Astrocyte (in vitro differentiated cells and primary cell): ENCODE data around the gene GAPVD1. TPM values are rescaled to one million over a fixed set of nuclear protein-coding genes. Genes with fewer than 3 reads are reported as not detected.

Experiments used
- DNase-seq: peaks from one replicate; pipeline ENCODE4 v3.0.0-alpha.2; 2010; ENCODE audit warnings: low read depth
- FAIRE-seq: peaks from 2 replicates; lab custom pipeline; 2011; peaks lifted over from hg19 to GRCh38; lab: Jason Lieb, UNC
- H2AFZ ChIP-seq: 2 replicates; pipeline ENCODE4 v1.6.0; 2012; ENCODE audit warnings: low read depth, low read length, inconsistent platforms
- H3K27ac ChIP-seq: 2 replicates; pipeline ENCODE4 v1.5.1; 2011; ENCODE audit warnings: low read depth, low read length, inconsistent platforms
- H3K27me3 ChIP-seq: 2 replicates; pipeline ENCODE4 v1.6.0; 2011; ENCODE audit warnings: low read length, inconsistent platforms; ENCODE audit not compliant: insufficient read depth
- H3K36me3 ChIP-seq: 2 replicates; pipeline ENCODE4 v1.5.1; 2011; ENCODE audit warnings: low read length, inconsistent platforms; ENCODE audit not compliant: insufficient read depth
- H3K4me1 ChIP-seq: 2 replicates; pipeline ENCODE4 v1.5.1; 2011; ENCODE audit warnings: low read length, inconsistent platforms; ENCODE audit not compliant: insufficient read depth
- H3K4me2 ChIP-seq: 2 replicates; pipeline ENCODE4 v1.6.0; 2012; ENCODE audit warnings: low read length, inconsistent platforms
- H3K4me3 ChIP-seq: 2 replicates; pipeline ENCODE4 v1.5.1; 2011; ENCODE audit warnings: low read depth, mild to moderate bottlenecking, low read length, inconsistent platforms; ENCODE audit not compliant: insufficient read depth
- H3K79me2 ChIP-seq: 2 replicates; pipeline ENCODE4 v1.6.0; 2012; ENCODE audit warnings: mild to moderate bottlenecking, low read length, inconsistent platforms; ENCODE audit not compliant: insufficient read depth
- H3K9ac ChIP-seq: 2 replicates; pipeline ENCODE4 v1.6.0; 2012; ENCODE audit warnings: mild to moderate bottlenecking, low read length, inconsistent platforms
- H3K9me3 ChIP-seq: 2 replicates; pipeline ENCODE4 v1.5.1; 2012; ENCODE audit warnings: low read depth, mild to moderate bottlenecking, low read length, inconsistent platforms; ENCODE audit not compliant: insufficient read depth
- H4K20me1 ChIP-seq: 2 replicates; pipeline ENCODE4 v1.6.0; 2012; ENCODE audit warnings: low read length, inconsistent platforms; ENCODE audit not compliant: insufficient read depth
- H3K27ac Mint-ChIP-seq: one replicate; pipeline ENCODE4 v1.8.0; 2021; ENCODE audit warnings: mild to moderate bottlenecking, mixed read lengths; ENCODE audit not compliant: unreplicated experiment
- H3K27me3 Mint-ChIP-seq: one replicate; pipeline ENCODE4 v1.8.0; 2021; ENCODE audit warnings: low read depth, mixed read lengths; ENCODE audit not compliant: unreplicated experiment
- H3K36me3 Mint-ChIP-seq: one replicate; pipeline ENCODE4 v1.8.0; 2021; ENCODE audit warnings: low read depth, mixed read lengths; ENCODE audit not compliant: unreplicated experiment
- H3K4me1 Mint-ChIP-seq: one replicate; pipeline ENCODE4 v1.8.0; 2021; ENCODE audit warnings: low read depth, mixed read lengths; ENCODE audit not compliant: unreplicated experiment
- H3K4me3 Mint-ChIP-seq: one replicate; pipeline ENCODE4 v1.8.0; 2021; ENCODE audit warnings: mild to moderate bottlenecking, moderate library complexity, mixed read lengths; ENCODE audit not compliant: unreplicated experiment
- H3K9me3 Mint-ChIP-seq: one replicate; pipeline ENCODE4 v1.8.0; 2021; ENCODE audit warnings: mild to moderate bottlenecking, mixed read lengths; ENCODE audit not compliant: unreplicated experiment
- CTCF ChIP-seq: IDR thresholded peaks from 2 replicates; pipeline ENCODE4 v1.5.1; 2011; ENCODE audit warnings: low read depth, mild to moderate bottlenecking, inconsistent platforms, low read length, moderate library complexity; ENCODE audit not compliant: insufficient read depth
- EZH2 ChIP-seq: IDR thresholded peaks from 2 replicates; pipeline ENCODE4 v1.6.1; 2012; ENCODE audit warnings: mild to moderate bottlenecking, low read length, inconsistent platforms; ENCODE audit not compliant: insufficient read depth
- total RNA-seq: library from RNA; stranded (reverse); gene quantifications from 2 replicates; pipeline ENCODE4 v1.2.1, GENCODE V29; 2021

Gene GAPVD1
- total RNA-seq, 1 donor from 2014 or later = 54.4 TPM

GRCh38 chr9:125341566-125341965 lies 79.9 kb downstream of the GAPVD1 start:
- no peak overlapping the region for H3K4me3 Mint-ChIP-seq
- Histone ChIP-seq H3K4me3 (no peak overlapping the region), H3K79me2 (no peaks in the 10 kb centered on the region), H3K27me3 (no peaks in the 10 kb centered on the region), H3K9me3 (no peaks in the 10 kb centered on the region), H2AFZ (no peak overlapping the region), H3K4me1 (no peaks in the 10 kb centered on the region), H3K4me2 (no peak overlapping the region), H3K36me3 (peaks cover 34% of the 10 kb centered on the region), H3K27ac (no peak overlapping the region), H4K20me1 (no peaks in the 10 kb centered on the region), H3K9ac (no peak overlapping the region)
- no peaks in the 10 kb centered on the region for H3K27me3 Mint-ChIP-seq
- peaks cover 3% of the 10 kb centered on the region for H3K4me1 Mint-ChIP-seq
- H3K27ac Mint-ChIP-seq = no peak overlapping the region
- H3K9me3 Mint-ChIP-seq = no peaks in the 10 kb centered on the region
- peak; percentile 12 for DNase-seq
- H3K36me3 Mint-ChIP-seq = peaks cover 26% of the 10 kb centered on the region
- no peak for TF ChIP-seq EZH2
- TF ChIP-seq CTCF = no peak
- FAIRE-seq = no peak

- Histone ChIP-seq H3K36me3 (peaks cover 36% of the 10 kb centered on the region), H3K4me3 (no peak overlapping the region)
These were observed 82.1 kb downstream of the GAPVD1 start for GRCh38 chr9:125343518-125344275.

More at GRCh38 chr9:125343518-125344275, 82.1 kb downstream of the GAPVD1 start:
- Mint-ChIP-seq H3K36me3 (peaks cover 19% of the 10 kb centered on the region), H3K4me1 (peaks cover 3% of the 10 kb centered on the region), H3K27me3 (no peaks in the 10 kb centered on the region), H3K4me3 (no peak overlapping the region), H3K27ac (no peak overlapping the region), H3K9me3 (no peaks in the 10 kb centered on the region)
- no peaks in the 10 kb centered on the region for H4K20me1 ChIP-seq
- no peaks in the 10 kb centered on the region for H3K27me3 ChIP-seq
- H3K79me2 ChIP-seq = no peaks in the 10 kb centered on the region
- FAIRE-seq (no peak), DNase-seq (peak; percentile 63)
- H3K4me2 ChIP-seq = no peak overlapping the region
- H2AFZ ChIP-seq = no peak overlapping the region
- TF ChIP-seq CTCF = no peak
- TF ChIP-seq EZH2 = no peak
- H3K4me1 ChIP-seq = no peaks in the 10 kb centered on the region
- H3K9me3 ChIP-seq = no peaks in the 10 kb centered on the region
- no peak overlapping the region for H3K9ac ChIP-seq
- H3K27ac ChIP-seq = no peak overlapping the region
